LoVo (cell line): ENCODE measurements around the gene OR10K2.

Experiments
- DNase-seq: peaks from one replicate; pipeline ENCODE4 v3.0.0-alpha.2; 2016; ENCODE audit warnings: low spot score

Gene OR10K2

DNA sequence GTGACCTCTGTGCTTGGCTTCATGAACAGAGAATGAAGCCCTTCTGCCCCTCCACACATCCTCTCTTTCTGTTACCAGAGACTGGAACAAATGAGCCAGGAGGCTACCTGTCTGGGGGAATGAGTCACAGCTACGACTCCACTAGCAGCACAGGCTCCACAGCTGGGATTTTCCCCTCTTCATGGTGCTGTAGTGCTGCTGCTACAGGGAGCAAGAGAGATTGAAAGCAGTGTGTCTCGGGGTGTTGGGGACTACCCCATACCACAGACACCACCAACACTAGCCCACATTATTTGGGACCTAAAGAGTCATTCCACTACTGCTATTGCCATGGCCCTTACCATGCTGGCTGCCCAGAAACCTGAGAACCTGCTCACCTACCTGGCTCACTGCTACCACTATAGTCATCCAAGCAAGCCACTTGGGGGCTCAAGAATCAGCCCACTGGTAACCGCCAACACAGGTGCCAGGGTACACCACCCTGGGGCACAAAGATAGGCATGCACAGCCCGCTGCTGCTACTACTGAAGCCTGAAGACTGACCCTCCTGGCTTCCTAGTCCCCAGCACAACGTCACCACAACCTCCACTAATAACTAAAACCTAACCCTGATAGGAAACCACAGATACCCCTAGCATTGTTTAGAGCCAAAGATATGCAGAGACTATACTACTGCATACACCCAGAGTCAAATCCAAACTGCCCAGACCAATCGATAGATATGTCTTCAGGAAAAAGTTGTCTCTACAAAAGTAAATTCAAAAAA is 54.7 kb downstream of the OR10K2 start:
- no peak for DNase-seq
